WTC11 (cell line): ENCODE data around the gene ANKRD33B. TPM values are rescaled to one million over a fixed set of nuclear protein-coding genes. Genes with fewer than 3 reads are reported as not detected.

Experiments
- AFF4 ChIP-seq: sonication (generic); formaldehyde crosslinking; IDR thresholded peaks from 2 replicates; pipeline ENCODE4 v1.8.1; 2023; ENCODE audit warnings: mild to moderate bottlenecking, missing genetic modification reagents, borderline replicate concordance
- CBFB ChIP-seq: sonication (generic); formaldehyde crosslinking; IDR thresholded peaks from 2 replicates; pipeline ENCODE4 v1.8.1; 2022; ENCODE audit warnings: mild to moderate bottlenecking, low read depth, missing genetic modification reagents
- E2F4 ChIP-seq: sonication (generic); formaldehyde crosslinking; IDR thresholded peaks from 2 replicates; pipeline ENCODE4 v1.8.1; 2022; ENCODE audit warnings: low read depth, mild to moderate bottlenecking, moderate library complexity, missing genetic modification reagents, borderline replicate concordance
- GTF2I ChIP-seq: fragments of 250-450 bp; sonication (Bioruptor Pico); conservative IDR thresholded peaks from 2 replicates; pipeline ENCODE4 v1.4.0; 2021; ENCODE audit warnings: mild to moderate bottlenecking
- IRF2 ChIP-seq: sonication (generic); formaldehyde crosslinking; IDR thresholded peaks from 2 replicates; pipeline ENCODE4 v1.8.0; 2022; ENCODE audit warnings: low read depth, missing genetic modification reagents, borderline replicate concordance
- JAZF1 ChIP-seq: fragments of 250-450 bp; sonication (Bioruptor Pico); IDR thresholded peaks from 2 replicates; pipeline ENCODE4 v1.9.0; 2021; ENCODE audit warnings: moderate library complexity, mild to moderate bottlenecking, inconsistent platforms
- JUN ChIP-seq: sonication (generic); formaldehyde crosslinking; IDR thresholded peaks from 2 replicates; pipeline ENCODE4 v1.8.0; 2023; ENCODE audit warnings: mild to moderate bottlenecking, missing genetic modification reagents
- MXD4 ChIP-seq: fragments of 250-450 bp; sonication (Bioruptor Pico); IDR thresholded peaks from 2 replicates; pipeline ENCODE4 v1.8.0; 2021; ENCODE audit warnings: mild to moderate bottlenecking, moderate library complexity, borderline replicate concordance
- NFYB ChIP-seq: sonication (generic); formaldehyde crosslinking; conservative IDR thresholded peaks from 2 replicates; pipeline ENCODE4 v1.8.0; 2022; ENCODE audit warnings: low read depth, missing genetic modification reagents
- NR1H2 ChIP-seq: sonication (generic); formaldehyde crosslinking; IDR thresholded peaks from 2 replicates; pipeline ENCODE4 v1.9.0; 2021; ENCODE audit warnings: mild to moderate bottlenecking, moderate library complexity, missing genetic modification reagents
- RELA ChIP-seq: sonication (generic); formaldehyde crosslinking; IDR thresholded peaks from 2 replicates; pipeline ENCODE4 v1.8.1; 2022; ENCODE audit warnings: missing genetic modification reagents, mild to moderate bottlenecking, borderline replicate concordance
- SMAD3 ChIP-seq: sonication (generic); formaldehyde crosslinking; IDR thresholded peaks from 2 replicates; pipeline ENCODE4 v1.8.0; 2022; ENCODE audit warnings: missing genetic modification reagents, mild to moderate bottlenecking, borderline replicate concordance
- SMAD4 ChIP-seq: sonication (generic); formaldehyde crosslinking; IDR thresholded peaks from 2 replicates; pipeline ENCODE4 v1.8.0; 2022; ENCODE audit warnings: mild to moderate bottlenecking, missing genetic modification reagents
- SP1 ChIP-seq: sonication (generic); formaldehyde crosslinking; conservative IDR thresholded peaks from 2 replicates; pipeline ENCODE4 v1.8.1; 2022; ENCODE audit warnings: missing genetic modification reagents
- TEAD4 ChIP-seq: sonication (generic); formaldehyde crosslinking; IDR thresholded peaks from 2 replicates; pipeline ENCODE4 v1.8.0; 2022; ENCODE audit warnings: mild to moderate bottlenecking, missing genetic modification reagents
- ZNF121 ChIP-seq: sonication (generic); formaldehyde crosslinking; IDR thresholded peaks from 2 replicates; pipeline ENCODE4 v1.8.0; 2023; ENCODE audit warnings: missing genetic modification reagents
- ZNF281 ChIP-seq: sonication (generic); formaldehyde crosslinking; IDR thresholded peaks from 2 replicates; pipeline ENCODE4 v1.8.0; 2023; ENCODE audit warnings: mild to moderate bottlenecking, missing genetic modification reagents
- ZNF396 ChIP-seq: fragments of 250-450 bp; sonication (Bioruptor Pico); IDR thresholded peaks from 2 replicates; pipeline ENCODE4 v1.8.0; 2021; ENCODE audit warnings: mild to moderate bottlenecking, moderate library complexity, borderline replicate concordance
- ZNF423 ChIP-seq: fragments of 250-450 bp; sonication (Bioruptor Pico); IDR thresholded peaks from 2 replicates; pipeline ENCODE4 v2.1.2; 2022; ENCODE audit warnings: mild to moderate bottlenecking, moderate library complexity
- ZNF512 ChIP-seq: sonication (generic); formaldehyde crosslinking; IDR thresholded peaks from 2 replicates; pipeline ENCODE4 v1.8.1; 2022; ENCODE audit warnings: missing genetic modification reagents, borderline replicate concordance
- ZSCAN18 ChIP-seq: fragments of 250-450 bp; sonication (Bioruptor Pico); IDR thresholded peaks from 2 replicates; pipeline ENCODE4 v2.1.2; 2022; ENCODE audit warnings: mild to moderate bottlenecking, moderate library complexity
- total RNA-seq: library from RNA; stranded (reverse); gene quantifications from 3 replicates; pipeline ENCODE4 v1.2.3, GENCODE V29; 2021
- TF ChIP-seq, protein P1 (sequence below): sonication (generic); formaldehyde crosslinking; conservative IDR thresholded peaks from 2 replicates; pipeline ENCODE4 v1.8.1; 2022; ENCODE audit warnings: mild to moderate bottlenecking, missing genetic modification reagents
- TF ChIP-seq, protein P2 (sequence below): sonication (generic); formaldehyde crosslinking; IDR thresholded peaks from 2 replicates; pipeline ENCODE4 v1.8.0; 2022; ENCODE audit warnings: missing genetic modification reagents

ANKRD33B gene
- total RNA-seq, 1 experiment from 2014 or later, result 9.2 TPM

GRCh38 chr5:10563110-10563944 is 543 bp upstream of the ANKRD33B start (continued):
- TF ChIP-seq TEAD4 (CRISPR knock-in tag), result no peak
- no peak for TF ChIP-seq JUN
- no peak for TF ChIP-seq IRF2 (CRISPR knock-in tag)
- TF ChIP-seq NR1H2 (CRISPR knock-in tag), result no peak
- no peak for TF ChIP-seq E2F4
- no peak for TF ChIP-seq RELA
- 0 out of 2 replicates have a peak, but pooled peaks have one; percentile 48 for TF ChIP-seq AFF4 (CRISPR knock-in tag)
- TF ChIP-seq ZNF281 (CRISPR knock-in tag), result no peak; the same call in 1 of the 2 replicates
- TF ChIP-seq ZNF396 (CRISPR knock-in tag), result no peak
- no peak for TF ChIP-seq ZSCAN18
- TF ChIP-seq, protein P1, sequence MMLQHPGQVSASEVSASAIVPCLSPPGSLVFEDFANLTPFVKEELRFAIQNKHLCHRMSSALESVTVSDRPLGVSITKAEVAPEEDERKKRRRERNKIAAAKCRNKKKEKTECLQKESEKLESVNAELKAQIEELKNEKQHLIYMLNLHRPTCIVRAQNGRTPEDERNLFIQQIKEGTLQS (CRISPR knock-in tag), result no peak
- TF ChIP-seq SMAD4 (CRISPR knock-in tag), result no peak
- TF ChIP-seq MXD4 (CRISPR knock-in tag), result no peak
- TF ChIP-seq GTF2I, result no peak
- TF ChIP-seq JAZF1, result no peak
- no peak for TF ChIP-seq ZNF121
- TF ChIP-seq, protein P2, sequence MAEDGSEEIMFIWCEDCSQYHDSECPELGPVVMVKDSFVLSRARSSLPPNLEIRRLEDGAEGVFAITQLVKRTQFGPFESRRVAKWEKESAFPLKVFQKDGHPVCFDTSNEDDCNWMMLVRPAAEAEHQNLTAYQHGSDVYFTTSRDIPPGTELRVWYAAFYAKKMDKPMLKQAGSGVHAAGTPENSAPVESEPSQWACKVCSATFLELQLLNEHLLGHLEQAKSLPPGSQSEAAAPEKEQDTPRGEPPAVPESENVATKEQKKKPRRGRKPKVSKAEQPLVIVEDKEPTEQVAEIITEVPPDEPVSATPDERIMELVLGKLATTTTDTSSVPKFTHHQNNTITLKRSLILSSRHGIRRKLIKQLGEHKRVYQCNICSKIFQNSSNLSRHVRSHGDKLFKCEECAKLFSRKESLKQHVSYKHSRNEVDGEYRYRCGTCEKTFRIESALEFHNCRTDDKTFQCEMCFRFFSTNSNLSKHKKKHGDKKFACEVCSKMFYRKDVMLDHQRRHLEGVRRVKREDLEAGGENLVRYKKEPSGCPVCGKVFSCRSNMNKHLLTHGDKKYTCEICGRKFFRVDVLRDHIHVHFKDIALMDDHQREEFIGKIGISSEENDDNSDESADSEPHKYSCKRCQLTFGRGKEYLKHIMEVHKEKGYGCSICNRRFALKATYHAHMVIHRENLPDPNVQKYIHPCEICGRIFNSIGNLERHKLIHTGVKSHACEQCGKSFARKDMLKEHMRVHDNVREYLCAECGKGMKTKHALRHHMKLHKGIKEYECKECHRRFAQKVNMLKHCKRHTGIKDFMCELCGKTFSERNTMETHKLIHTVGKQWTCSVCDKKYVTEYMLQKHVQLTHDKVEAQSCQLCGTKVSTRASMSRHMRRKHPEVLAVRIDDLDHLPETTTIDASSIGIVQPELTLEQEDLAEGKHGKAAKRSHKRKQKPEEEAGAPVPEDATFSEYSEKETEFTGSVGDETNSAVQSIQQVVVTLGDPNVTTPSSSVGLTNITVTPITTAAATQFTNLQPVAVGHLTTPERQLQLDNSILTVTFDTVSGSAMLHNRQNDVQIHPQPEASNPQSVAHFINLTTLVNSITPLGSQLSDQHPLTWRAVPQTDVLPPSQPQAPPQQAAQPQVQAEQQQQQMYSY (CRISPR knock-in tag), result no peak
- 0 out of 2 replicates have a peak, but pooled peaks have one; percentile 15 for TF ChIP-seq SP1 (CRISPR knock-in tag)
- TF ChIP-seq NFYB (CRISPR knock-in tag), result no peak
- TF ChIP-seq CBFB, result no peak
- no peak for TF ChIP-seq ZNF423
- no peak for TF ChIP-seq ZNF512 (CRISPR knock-in tag)
- TF ChIP-seq SMAD3 (CRISPR knock-in tag), result no peak
